OCI-LY3 (cell line): Measurements from ENCODE around the gene CENPS.

Experiments
- H2AFZ ChIP-seq: fragments of 200-600, 300-600 bp; shearing (Covaris generic); 2 replicates; pipeline ENCODE4 v1.6.0; 2014; ENCODE audit warnings: antibody characterized with exemption, low read depth, low read length
- H3K27ac ChIP-seq: fragments of 200-600, 300-600 bp; sonication (generic); 2 replicates; pipeline ENCODE4 v1.5.1; 2014; ENCODE audit warnings: mild to moderate bottlenecking, low read length, moderate library complexity, mixed read lengths
- H3K27me3 ChIP-seq: fragments of 200-600, 300-600 bp; sonication (generic); 2 replicates; pipeline ENCODE4 v1.6.1; 2014; ENCODE audit warnings: low read depth, low read length, mixed read lengths
- H3K36me3 ChIP-seq: fragments of 200-600, 300-600 bp; sonication (generic); replicated peaks from 2 replicates; pipeline ENCODE3; 2014; ENCODE audit warnings: low read depth, low read length, mixed read lengths
- H3K4me1 ChIP-seq: fragments of 300-600, 200-600 bp; sonication (generic); 2 replicates; pipeline ENCODE4 v1.6.1; 2014; ENCODE audit warnings: low read length, mixed read lengths
- H3K4me2 ChIP-seq: fragments of 200-600, 300-600 bp; sonication (generic); 2 replicates; pipeline ENCODE4 v1.6.1; 2014; ENCODE audit warnings: low read length, mixed read lengths
- H3K4me3 ChIP-seq: fragments of 300-600, 200-600 bp; sonication (generic); 2 replicates; pipeline ENCODE4 v1.5.1; 2014; ENCODE audit warnings: antibody characterized with exemption, mild to moderate bottlenecking, low read length, moderate library complexity
- H3K79me2 ChIP-seq: fragments of 300-600, 200-600 bp; shearing (Covaris generic); 2 replicates; pipeline ENCODE4 v1.6.1; 2014; ENCODE audit warnings: mild to moderate bottlenecking, low read length, mixed read lengths
- H3K9ac ChIP-seq: fragments of 300-600, 200-600 bp; shearing (Covaris generic); 2 replicates; pipeline ENCODE4 v1.6.0; 2014; ENCODE audit warnings: mild to moderate bottlenecking, low read length, moderate library complexity
- H3K9me3 ChIP-seq: fragments of 200-600, 300-600 bp; shearing (Covaris generic); 2 replicates; pipeline ENCODE4 v1.6.1; 2014; ENCODE audit warnings: low read length, mixed read lengths; ENCODE audit not compliant: insufficient read depth
- H4K20me1 ChIP-seq: fragments of 200-600, 300-600 bp; sonication (generic); 2 replicates; pipeline ENCODE4 v1.6.1; 2016; ENCODE audit warnings: low read length, mixed read lengths; ENCODE audit not compliant: insufficient read depth
- CTCF ChIP-seq: fragments of 200-600, 300-600 bp; sonication (generic); IDR thresholded peaks from 2 replicates; pipeline ENCODE4 v1.5.1; 2014; ENCODE audit warnings: antibody characterized with exemption, low read length, low read depth
- EZH2phosphoT487 ChIP-seq: fragments of 200-600 bp; shearing (Covaris generic); IDR thresholded peaks from 2 replicates; pipeline ENCODE4 v1.6.1; 2018; ENCODE audit warnings: antibody characterized with exemption, mixed run types, low read depth

Gene CENPS

DNA sequence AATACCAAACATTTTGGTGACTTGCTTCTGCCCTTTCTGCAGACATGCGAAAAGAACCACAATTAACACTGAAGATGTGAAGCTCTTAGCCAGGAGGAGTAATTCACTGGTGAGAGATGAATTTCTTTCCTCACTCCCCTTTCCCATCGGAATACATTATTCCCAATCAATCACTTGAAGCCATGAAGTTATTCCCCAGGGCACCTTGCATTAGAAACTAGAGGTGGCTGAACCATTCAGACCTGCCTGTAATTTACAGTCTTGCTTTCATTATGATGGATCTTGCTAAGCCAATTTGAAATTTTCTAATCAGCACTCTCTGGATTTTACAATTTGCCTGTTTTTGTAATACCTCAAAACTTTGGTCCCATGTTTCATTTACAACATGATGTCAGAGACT, 10.1 kb downstream of the CENPS start:
- Histone ChIP-seq H3K27me3 (no peaks in the 10 kb centered on the region), H3K9me3 (no peaks in the 10 kb centered on the region), H3K9ac (no peak overlapping the region), H4K20me1 (no peaks in the 10 kb centered on the region), H3K4me1 (peaks cover 4% of the 10 kb centered on the region), H3K4me2 (no peak overlapping the region), H3K27ac (no peak overlapping the region), H3K36me3 (no peaks in the 10 kb centered on the region), H3K79me2 (no peaks in the 10 kb centered on the region), H3K4me3 (no peak overlapping the region), H2AFZ (no peak overlapping the region)
- no peak for TF ChIP-seq EZH2phosphoT487
- no peak for TF ChIP-seq CTCF

DNA sequence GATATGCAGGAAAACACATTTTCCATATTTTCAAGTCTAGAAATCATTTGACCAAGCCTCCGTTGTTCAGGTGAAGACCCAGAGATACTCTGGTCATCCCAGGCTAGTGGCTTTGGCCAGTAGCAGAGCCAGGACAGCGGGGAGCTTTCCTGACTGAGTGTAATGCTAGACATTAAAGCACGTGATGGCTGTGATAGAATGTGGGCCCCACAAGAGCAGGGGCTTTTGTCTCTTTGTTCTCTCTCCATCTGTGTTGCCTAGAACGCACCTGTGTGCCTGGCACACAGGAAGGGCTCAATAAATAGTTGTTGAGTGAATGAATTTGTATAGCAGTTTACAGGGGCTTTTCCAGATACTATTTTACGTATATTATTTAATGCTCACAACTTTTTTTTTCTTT, 10.6 kb downstream of the CENPS start:
- no peaks in the 10 kb centered on the region for H3K36me3 ChIP-seq
- no peak overlapping the region for H3K4me2 ChIP-seq
- no peak overlapping the region for H3K27ac ChIP-seq
- H2AFZ ChIP-seq, result no peak overlapping the region
- peaks cover 4% of the 10 kb centered on the region for H3K4me1 ChIP-seq
- H4K20me1 ChIP-seq, result no peaks in the 10 kb centered on the region
- H3K27me3 ChIP-seq, result no peaks in the 10 kb centered on the region
- no peaks in the 10 kb centered on the region for H3K9me3 ChIP-seq
- H3K9ac ChIP-seq, result no peak overlapping the region
- no peak overlapping the region for H3K4me3 ChIP-seq
- no peaks in the 10 kb centered on the region for H3K79me2 ChIP-seq
- TF ChIP-seq CTCF (no peak), EZH2phosphoT487 (no peak)

GRCh38 chr1:10444248-10444647, 14.0 kb downstream of the CENPS start:
- Histone ChIP-seq H3K27me3 (no peaks in the 10 kb centered on the region), H3K4me2 (no peak overlapping the region), H3K27ac (no peak overlapping the region), H2AFZ (no peak overlapping the region), H3K4me1 (peaks cover 4% of the 10 kb centered on the region), H3K9me3 (no peaks in the 10 kb centered on the region), H4K20me1 (no peaks in the 10 kb centered on the region), H3K9ac (no peak overlapping the region), H3K4me3 (no peak overlapping the region), H3K36me3 (no peaks in the 10 kb centered on the region), H3K79me2 (no peaks in the 10 kb centered on the region)
- no peak for TF ChIP-seq CTCF
- no peak for TF ChIP-seq EZH2phosphoT487

- Histone ChIP-seq H3K4me2 (no peak overlapping the region), H3K27ac (no peak overlapping the region), H2AFZ (no peak overlapping the region), H3K4me1 (peaks cover 4% of the 10 kb centered on the region), H3K36me3 (no peaks in the 10 kb centered on the region), H3K4me3 (no peak overlapping the region), H3K27me3 (no peaks in the 10 kb centered on the region), H3K9me3 (no peaks in the 10 kb centered on the region), H4K20me1 (no peaks in the 10 kb centered on the region), H3K9ac (no peak overlapping the region), H3K79me2 (no peaks in the 10 kb centered on the region)
- no peak for TF ChIP-seq EZH2phosphoT487
- no peak for TF ChIP-seq CTCF
Measured at GRCh38 chr1:10444795-10445397, 14.7 kb downstream of the CENPS start.
